Left kidney (tissue), 2 donors: Measurements from ENCODE around the gene SLC26A2. TPM values are rescaled to one million over a fixed set of nuclear protein-coding genes. Genes with fewer than 3 reads are reported as not detected.

Experiments
- DNase-seq: peaks from one replicate; pipeline ENCODE4 v3.0.0-alpha.2; 2013
- polyA plus RNA-seq: library from polyadenylated mRNA; unstranded; fragments of 120-200 nt; gene quantifications from one replicate; pipeline ENCODE4 v1.2.1, GENCODE V29; 2013; ENCODE audit not compliant: insufficient read length

Gene SLC26A2
- polyA plus RNA-seq, 1 donor = 22.8 TPM

- DNase-seq = no peak
Measured at GRCh38 chr5:150034662-150035061, 74.1 kb downstream of the SLC26A2 start.

- no peak for DNase-seq
Measured at GRCh38 chr5:150035139-150035895, 74.8 kb downstream of the SLC26A2 start.

- DNase-seq = no peak
Measured at GRCh38 chr5:150036513-150036912, 76.0 kb downstream of the SLC26A2 start.

Other genes starting within 250 kb of the SLC26A2 start
- 2.3 TPM for gene PPARGC1B, start 230.4 kb upstream of the SLC26A2 start, polyA plus RNA-seq
- gene PDE6A, start 16.0 kb upstream of the SLC26A2 start, polyA plus RNA-seq = 0.25 TPM
- 5.4 TPM for gene TIGD6, start 39.9 kb downstream of the SLC26A2 start, polyA plus RNA-seq
- gene HMGXB3, start 40.0 kb downstream of the SLC26A2 start, polyA plus RNA-seq = 51.3 TPM
- gene CSF1R, start 125.8 kb downstream of the SLC26A2 start, polyA plus RNA-seq = 11.8 TPM
- gene PDGFRB, start 195.1 kb downstream of the SLC26A2 start, polyA plus RNA-seq = 137 TPM
- 0.45 TPM for gene CDX1, start 206.0 kb downstream of the SLC26A2 start, polyA plus RNA-seq
- gene SLC6A7, start 229.3 kb downstream of the SLC26A2 start, polyA plus RNA-seq = 0.12 TPM